ENCODE measurements around the gene FRMD4B.
"Not testable (repeated sequence)": the region's sequence is repeated elsewhere in the genome, so short reads cannot be mapped to it uniquely, and the experiment has no call there.

The FRMD4B gene

DNA sequence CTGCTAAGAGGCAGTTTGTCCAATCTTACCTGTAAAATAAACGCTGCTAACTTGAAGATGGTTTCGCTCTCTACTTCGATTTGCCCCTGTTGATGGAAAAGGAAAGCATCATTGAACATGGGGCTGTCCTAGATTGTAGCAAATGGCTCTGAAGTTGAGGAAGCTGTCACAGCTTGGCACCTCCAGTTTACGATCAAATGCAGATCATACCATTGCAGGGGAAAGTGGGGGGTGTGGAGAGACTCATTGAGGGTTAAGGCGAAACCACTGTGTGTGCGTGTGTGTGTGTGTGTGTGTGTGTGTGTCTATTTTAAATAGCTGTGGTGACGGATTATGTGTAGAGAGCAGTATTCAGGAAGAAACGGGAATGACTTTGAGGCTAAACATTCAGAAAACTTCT, 135.9 kb downstream of the FRMD4B start:
- DNase-seq (ENCODE audit: low read depth in 3 of 3, low spot score in 1 of 3) = peak; percentile 9 to 32 (median 13)

DNA sequence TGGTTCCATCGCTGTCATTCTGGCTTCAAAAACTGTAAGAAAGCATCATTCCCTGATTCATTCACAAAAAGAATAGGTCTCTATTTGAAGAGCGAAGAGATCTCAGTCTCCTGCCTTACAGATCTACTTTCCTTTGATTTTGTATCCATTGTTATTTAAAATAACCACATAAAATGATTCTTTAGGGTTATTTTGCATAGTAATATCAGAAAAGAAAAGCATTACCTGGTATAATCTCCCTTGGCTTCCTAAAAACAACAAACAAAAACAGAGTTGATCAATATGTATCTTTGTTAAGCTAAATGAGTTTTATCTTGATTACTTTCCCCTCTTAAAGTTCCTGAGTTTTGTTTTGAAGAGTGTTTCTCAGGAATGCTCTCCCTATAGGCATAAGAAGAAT, 136.9 kb downstream of the FRMD4B start:
- DNase-seq (ENCODE audit: low read depth in 3 of 3, low spot score in 1 of 3) = no peak

DNA sequence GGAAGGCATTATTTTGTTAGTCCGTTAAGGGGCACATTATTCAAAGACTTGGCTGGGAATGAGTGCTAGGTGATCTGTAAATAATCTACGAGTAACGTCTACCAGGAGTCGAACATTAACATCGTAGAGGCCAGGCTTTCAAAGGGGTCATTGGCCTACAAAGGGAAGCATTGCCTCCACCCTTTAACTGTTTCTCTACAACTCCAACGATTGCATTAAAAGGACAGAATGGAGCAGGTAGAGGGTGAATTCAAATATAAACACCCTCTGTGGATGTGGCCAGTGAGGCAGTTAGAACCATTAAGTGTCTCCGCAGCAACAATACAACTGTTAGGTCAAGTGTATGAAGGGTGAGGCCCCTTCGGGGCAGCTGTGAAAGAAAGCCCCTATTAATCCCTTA, 137.5 kb downstream of the FRMD4B start:
- DNase-seq (ENCODE audit: low read depth in 3 of 3, low spot score in 1 of 3) = no peak

DNA sequence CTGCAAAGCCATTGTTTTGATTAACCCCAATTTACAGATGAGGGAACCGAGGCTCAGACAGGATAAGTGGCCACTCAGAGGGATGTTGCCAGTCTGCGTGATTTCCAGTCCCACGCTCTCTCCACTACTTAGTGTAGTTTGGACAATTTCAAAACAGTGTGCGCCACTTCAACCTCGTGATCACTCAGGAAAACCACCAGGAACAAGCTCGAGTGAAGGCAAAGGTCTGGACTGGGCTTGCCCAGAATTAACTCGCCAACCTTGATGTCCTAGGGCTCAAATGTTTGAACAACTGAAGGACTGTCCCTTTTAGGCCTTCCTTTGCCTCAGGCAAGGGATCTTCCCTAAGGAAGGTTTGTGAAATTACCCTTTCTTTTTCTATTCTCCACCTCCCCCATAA, 139.3 kb downstream of the FRMD4B start:
- no peak for DNase-seq (ENCODE audit: low read depth in 3 of 3, low spot score in 1 of 3)

DNA sequence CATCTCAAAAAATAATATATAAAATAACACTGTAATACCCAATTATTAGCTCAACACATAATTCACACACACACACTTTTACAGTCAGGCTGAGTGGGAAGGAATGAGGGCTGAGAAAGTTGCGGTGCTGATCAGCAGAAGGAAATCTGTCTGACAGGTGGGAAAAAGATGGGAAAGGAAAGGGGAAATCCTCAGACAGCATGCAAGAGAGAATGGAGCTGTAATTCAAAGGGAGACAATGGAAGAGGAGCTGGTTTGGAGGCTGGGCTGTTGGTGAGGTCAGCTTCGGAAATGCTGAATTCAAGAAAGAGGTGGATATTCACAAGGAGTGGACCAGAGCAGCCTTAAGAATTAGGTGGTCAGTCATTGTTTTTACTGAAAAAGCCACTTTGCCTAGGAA, 141.8 kb downstream of the FRMD4B start:
- no peak for DNase-seq (ENCODE audit: low read depth in 3 of 3, low spot score in 1 of 3)

- no peak for DNase-seq (ENCODE audit: low read depth in 3 of 3, low spot score in 1 of 3)
Measured at GRCh38 chr3:69241769-69242168, 144.1 kb downstream of the FRMD4B start.

GRCh38 chr3:69240651-69241568, 145.0 kb downstream of the FRMD4B start:
- DNase-seq (ENCODE audit: low read depth in 3 of 3, low spot score in 1 of 3) = no peak

GRCh38 chr3:69239063-69239462, 146.8 kb downstream of the FRMD4B start:
- DNase-seq (ENCODE audit: low read depth in 3 of 3, low spot score in 1 of 3) = no peak

GRCh38 chr3:69236812-69237707, 148.8 kb downstream of the FRMD4B start:
- no peak for DNase-seq (ENCODE audit: low read depth in 3 of 3, low spot score in 1 of 3)

DNA sequence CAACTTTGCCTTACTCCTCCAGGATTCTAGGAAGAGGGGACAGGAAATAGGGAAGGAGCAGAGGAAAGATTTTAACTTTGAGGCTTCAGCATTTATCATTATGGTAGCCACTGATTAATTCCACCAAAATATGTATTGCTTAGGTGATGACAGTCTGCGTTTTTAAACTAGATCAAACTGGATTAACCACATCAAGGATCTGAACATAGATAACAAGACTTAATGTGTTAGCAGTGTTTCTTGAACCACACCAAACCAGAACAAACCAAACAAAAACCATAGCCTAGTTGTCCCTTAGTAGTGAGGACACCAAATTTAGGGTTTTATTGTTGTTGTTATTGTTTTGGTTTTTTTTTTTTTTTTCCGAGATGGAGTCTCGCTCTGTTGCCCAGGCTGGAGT, 150.0 kb downstream of the FRMD4B start:
- no peak for DNase-seq (ENCODE audit: low read depth in 3 of 3, low spot score in 1 of 3)

DNA sequence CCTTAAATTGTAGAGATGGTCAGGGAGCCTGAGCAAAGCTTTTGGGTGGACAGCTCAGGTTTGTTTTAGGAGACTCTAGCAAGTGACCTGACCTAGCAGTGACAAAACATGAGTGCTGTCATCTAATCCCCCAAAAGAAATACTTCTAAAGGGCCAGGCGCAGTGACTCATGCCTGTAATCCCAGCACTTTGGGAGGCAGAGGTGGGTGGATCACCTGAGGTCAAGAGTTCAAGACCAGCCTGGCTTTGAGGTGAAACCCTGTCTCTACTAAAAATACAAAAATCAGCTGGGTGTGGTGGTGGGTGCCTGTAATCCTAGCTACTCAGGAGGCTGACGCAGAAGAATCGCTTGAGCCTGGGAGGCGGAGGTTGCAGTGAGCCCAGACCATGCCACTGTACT, 150.7 kb downstream of the FRMD4B start:
- DNase-seq (ENCODE audit: low read depth in 3 of 3, low spot score in 1 of 3) = not testable (repeated sequence)

- DNase-seq (ENCODE audit: low read depth in 3 of 3, low spot score in 1 of 3) = no peak
Measured at GRCh38 chr3:69232482-69232881, 153.4 kb downstream of the FRMD4B start.

- no peak for DNase-seq (ENCODE audit: low read depth in 3 of 3, low spot score in 1 of 3)
Measured at GRCh38 chr3:69231929-69232440, 153.9 kb downstream of the FRMD4B start.

GRCh38 chr3:69226071-69226470, 159.8 kb downstream of the FRMD4B start:
- no peak for DNase-seq (ENCODE audit: low read depth in 3 of 3, low spot score in 1 of 3)

GRCh38 chr3:69219101-69219708, 166.7 kb downstream of the FRMD4B start:
- no peak for DNase-seq (ENCODE audit: low read depth in 3 of 3, low spot score in 1 of 3)

GRCh38 chr3:69218079-69218478, 167.8 kb downstream of the FRMD4B start:
- no peak for DNase-seq (ENCODE audit: low read depth in 3 of 3, low spot score in 1 of 3)

- DNase-seq (ENCODE audit: low read depth in 3 of 3, low spot score in 1 of 3) = no peak
Measured at GRCh38 chr3:69216981-69217380, 168.9 kb downstream of the FRMD4B start.

GRCh38 chr3:69214241-69214640, 171.6 kb downstream of the FRMD4B start:
- no peak for DNase-seq (ENCODE audit: low read depth in 3 of 3, low spot score in 1 of 3)

DNA sequence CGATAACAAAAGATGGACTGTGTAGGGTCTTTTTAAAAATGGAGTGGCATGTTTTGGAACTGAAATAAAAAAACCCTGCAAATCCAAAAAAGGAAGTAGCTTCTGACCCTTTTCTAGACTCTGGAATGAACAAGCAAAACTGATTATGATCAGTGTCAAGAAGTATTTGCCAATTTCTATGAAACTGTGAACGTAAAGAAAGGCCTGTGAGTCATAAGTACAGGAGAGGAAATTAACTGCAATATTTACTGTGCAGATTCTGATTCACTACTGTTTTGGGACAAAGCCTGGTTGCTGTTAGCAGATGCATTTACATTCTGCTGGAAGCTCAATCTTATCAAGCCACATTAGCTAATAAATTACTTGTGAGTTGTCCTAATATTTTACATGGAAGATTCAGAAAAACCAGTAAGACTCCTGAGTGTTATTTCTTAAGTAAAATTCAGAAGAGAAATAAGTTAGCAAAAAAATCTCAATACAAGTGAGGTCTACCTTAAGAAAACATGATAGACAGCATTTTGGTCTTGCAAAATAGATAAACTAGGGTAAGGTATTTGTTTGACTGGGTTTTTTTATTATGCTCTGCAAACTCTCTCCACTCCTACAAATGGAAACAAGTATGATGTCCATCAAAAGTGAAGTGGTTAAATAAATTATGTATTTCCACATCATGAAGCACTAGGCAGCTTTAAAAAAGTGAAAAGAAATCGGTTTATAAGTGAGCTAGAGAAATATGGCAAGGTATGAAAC, 173.3 kb downstream of the FRMD4B start:
- DNase-seq (ENCODE audit: low read depth in 3 of 3, low spot score in 1 of 3) = no peak

DNA sequence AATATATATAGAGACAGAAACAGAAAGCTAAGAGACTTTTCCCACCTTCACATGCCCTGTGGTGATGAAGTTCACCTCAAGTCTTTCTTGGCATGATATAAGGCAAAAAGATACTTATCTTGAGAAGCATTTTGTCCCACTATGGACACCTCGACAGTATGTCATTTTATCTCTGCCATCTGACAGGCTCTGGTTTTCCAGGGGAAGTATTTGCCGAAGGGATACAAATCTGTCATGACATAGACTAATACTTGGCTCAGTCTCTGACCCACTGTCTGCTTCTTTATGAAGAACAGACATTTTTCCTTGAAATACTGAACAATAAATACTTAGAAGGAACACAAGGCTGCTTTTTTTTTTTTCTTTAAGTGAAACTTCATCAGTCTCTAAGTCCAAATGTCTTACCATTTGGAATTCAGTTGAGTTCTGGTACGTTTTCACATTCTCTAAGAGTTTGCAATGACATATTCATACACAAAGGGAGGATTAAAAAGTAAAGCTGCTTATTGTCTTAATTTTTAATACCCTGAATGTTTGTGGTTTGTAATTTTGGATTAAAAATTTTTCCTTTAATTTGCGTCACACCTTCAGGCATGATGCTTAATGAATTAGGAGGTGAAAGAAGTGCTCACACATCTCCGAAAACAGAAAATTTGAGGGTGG, 175.7 kb downstream of the FRMD4B start:
- DNase-seq (ENCODE audit: low read depth in 3 of 3, low spot score in 1 of 3) = no peak

Data from stimulated activated CD4-positive, alpha-beta T cell treated with anti-CD3 and anti-CD28 coated beads, TNF-alpha, amount 100 ng/mL, for 1 hour (primary cell).